ENCODE measurements around the gene PRAME.

DNA sequence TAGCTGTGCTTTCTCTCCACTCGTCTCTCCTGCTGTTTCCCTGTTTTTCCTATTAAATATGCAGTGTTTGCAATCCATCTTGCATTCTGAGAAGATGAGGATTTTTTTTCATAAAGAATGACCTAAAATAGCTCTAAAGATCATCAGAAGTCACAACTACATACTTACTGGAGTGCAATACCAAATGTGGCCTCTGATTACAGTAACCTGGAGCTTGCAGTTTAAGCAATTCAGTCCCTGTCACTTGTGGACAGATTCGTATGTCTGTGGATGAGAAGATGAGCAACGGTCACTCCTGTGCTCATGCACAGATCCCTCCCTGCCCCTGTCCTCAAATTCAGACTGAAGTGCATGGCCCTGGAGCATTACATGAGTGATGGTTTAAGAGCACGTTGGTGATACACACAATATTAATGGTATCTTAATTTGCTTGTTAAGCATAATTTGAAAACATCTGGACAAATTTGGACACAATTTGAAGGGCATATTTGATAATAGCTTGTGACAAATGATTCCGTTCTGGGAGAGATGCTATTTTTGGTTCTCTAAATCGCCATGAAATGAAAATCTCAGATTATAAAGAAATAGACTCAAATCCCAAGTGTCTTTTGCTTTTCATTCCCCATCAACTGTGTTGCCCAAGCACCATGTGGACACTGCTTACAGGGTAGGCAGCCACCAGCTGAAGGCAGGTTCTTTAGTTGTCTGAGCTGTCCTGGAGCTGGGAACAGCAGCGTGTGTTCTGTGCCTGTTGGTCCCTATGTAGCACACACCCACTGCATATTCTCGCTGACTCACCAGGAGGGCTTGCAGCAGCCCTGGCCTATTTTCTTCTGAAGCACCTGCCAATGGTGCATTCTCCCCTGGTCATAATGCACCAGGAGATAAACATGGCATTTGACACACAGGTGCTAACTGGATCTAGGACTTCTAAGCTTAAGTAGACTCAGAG lies 32.6 kb upstream of the PRAME start:
- no peak for TF ChIP-seq ZNF394 (tag by site-specific recombination; IDR thresholded peaks at IDR 0.05; ENCODE audit: borderline replicate concordance)
- TF ChIP-seq, protein P1, sequence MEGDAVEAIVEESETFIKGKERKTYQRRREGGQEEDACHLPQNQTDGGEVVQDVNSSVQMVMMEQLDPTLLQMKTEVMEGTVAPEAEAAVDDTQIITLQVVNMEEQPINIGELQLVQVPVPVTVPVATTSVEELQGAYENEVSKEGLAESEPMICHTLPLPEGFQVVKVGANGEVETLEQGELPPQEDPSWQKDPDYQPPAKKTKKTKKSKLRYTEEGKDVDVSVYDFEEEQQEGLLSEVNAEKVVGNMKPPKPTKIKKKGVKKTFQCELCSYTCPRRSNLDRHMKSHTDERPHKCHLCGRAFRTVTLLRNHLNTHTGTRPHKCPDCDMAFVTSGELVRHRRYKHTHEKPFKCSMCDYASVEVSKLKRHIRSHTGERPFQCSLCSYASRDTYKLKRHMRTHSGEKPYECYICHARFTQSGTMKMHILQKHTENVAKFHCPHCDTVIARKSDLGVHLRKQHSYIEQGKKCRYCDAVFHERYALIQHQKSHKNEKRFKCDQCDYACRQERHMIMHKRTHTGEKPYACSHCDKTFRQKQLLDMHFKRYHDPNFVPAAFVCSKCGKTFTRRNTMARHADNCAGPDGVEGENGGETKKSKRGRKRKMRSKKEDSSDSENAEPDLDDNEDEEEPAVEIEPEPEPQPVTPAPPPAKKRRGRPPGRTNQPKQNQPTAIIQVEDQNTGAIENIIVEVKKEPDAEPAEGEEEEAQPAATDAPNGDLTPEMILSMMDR (tag by site-specific recombination; IDR thresholded peaks at IDR 0.05): no peak
- TF ChIP-seq, protein P2, sequence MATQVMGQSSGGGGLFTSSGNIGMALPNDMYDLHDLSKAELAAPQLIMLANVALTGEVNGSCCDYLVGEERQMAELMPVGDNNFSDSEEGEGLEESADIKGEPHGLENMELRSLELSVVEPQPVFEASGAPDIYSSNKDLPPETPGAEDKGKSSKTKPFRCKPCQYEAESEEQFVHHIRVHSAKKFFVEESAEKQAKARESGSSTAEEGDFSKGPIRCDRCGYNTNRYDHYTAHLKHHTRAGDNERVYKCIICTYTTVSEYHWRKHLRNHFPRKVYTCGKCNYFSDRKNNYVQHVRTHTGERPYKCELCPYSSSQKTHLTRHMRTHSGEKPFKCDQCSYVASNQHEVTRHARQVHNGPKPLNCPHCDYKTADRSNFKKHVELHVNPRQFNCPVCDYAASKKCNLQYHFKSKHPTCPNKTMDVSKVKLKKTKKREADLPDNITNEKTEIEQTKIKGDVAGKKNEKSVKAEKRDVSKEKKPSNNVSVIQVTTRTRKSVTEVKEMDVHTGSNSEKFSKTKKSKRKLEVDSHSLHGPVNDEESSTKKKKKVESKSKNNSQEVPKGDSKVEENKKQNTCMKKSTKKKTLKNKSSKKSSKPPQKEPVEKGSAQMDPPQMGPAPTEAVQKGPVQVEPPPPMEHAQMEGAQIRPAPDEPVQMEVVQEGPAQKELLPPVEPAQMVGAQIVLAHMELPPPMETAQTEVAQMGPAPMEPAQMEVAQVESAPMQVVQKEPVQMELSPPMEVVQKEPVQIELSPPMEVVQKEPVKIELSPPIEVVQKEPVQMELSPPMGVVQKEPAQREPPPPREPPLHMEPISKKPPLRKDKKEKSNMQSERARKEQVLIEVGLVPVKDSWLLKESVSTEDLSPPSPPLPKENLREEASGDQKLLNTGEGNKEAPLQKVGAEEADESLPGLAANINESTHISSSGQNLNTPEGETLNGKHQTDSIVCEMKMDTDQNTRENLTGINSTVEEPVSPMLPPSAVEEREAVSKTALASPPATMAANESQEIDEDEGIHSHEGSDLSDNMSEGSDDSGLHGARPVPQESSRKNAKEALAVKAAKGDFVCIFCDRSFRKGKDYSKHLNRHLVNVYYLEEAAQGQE (tag by site-specific recombination; IDR thresholded peaks at IDR 0.05): no peak
